ENCODE measurements around the gene ZNF605. TPM values are rescaled to one million over a fixed set of nuclear protein-coding genes. Genes with fewer than 3 reads are reported as not detected.

The ZNF605 gene
- total and polyA plus RNA-seq, 2 of the 4 experiments (the other 2 are of a cell fraction) = 3.6 to 9.9 TPM

DNA sequence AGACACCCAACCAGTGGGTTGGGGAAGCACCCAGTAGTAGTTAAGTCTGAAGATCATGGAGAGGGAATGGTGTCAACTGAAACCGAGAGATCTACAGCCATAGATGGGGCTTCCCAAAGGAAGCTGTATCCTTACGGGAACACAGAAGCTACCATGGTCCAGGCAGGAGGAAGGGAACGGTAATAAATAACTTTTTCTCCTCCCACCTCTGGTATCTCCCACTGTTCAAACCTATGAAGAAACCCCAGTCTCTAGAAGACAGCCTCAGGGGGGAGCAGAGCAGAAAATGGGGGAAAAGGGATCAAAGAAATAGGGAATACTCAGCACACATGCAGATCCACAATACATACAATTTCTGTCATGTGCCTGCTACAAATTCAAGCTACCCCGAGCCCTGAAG lies 33.4 kb downstream of the ZNF605 start:
- H3K27me3 ChIP-seq (ENCODE audit: control insufficient read depth, insufficient read depth, low read length) = no peaks in the 10 kb centered on the region
- no peak overlapping the region for H4K5ac ChIP-seq (ENCODE audit: low read depth, low read length)
- H3K9me1 ChIP-seq (ENCODE audit: insufficient read depth, low read length) = no peaks in the 10 kb centered on the region
- no peak overlapping the region for H3K18ac ChIP-seq (ENCODE audit: low read depth, low read length)
- in situ Hi-C loops (cut with MboI; ENCODE audit: low sequenced_read_pairs) = no loop called here
- no peaks in the 10 kb centered on the region for H4K20me1 ChIP-seq (ENCODE audit: insufficient read depth, low read length)
- DNase-seq = no peak
- H3K4me2 ChIP-seq (ENCODE audit: low read depth, low read length) = no peak overlapping the region
- H2AK5ac ChIP-seq (ENCODE audit: low read depth, low read length) = no peak overlapping the region
- no peak overlapping the region for H3K4me3 ChIP-seq (ENCODE audit: insufficient read depth, low read depth, low read length)
- no peak overlapping the region for H2BK20ac ChIP-seq (ENCODE audit: low read depth, low read length)
- no peak overlapping the region for H3K4ac ChIP-seq (ENCODE audit: low read depth, low read length)
- no peaks in the 10 kb centered on the region for H3K4me1 ChIP-seq (ENCODE audit: control insufficient read depth, insufficient read depth, low read length)
- H2AK9ac ChIP-seq (replicated peaks; ENCODE audit: low read depth, low read length, poor library complexity) = no peak overlapping the region
- no peak overlapping the region for H3K27ac ChIP-seq (ENCODE audit: insufficient read depth, low read length)
- H2BK120ac ChIP-seq (ENCODE audit: low read depth, low read length) = no peak overlapping the region
- no TSS peak for BruUV-seq (replicated peaks)
- no peak overlapping the region for H3K23ac ChIP-seq (ENCODE audit: low read depth, low read length)
- no peak overlapping the region for H2BK15ac ChIP-seq (ENCODE audit: low read depth, low read length)
- no peak overlapping the region for H4K8ac ChIP-seq (ENCODE audit: low read depth in 2 of 2, low read length in 2 of 2)
- ATAC-seq (ENCODE audit: low read depth) = no peak
- no peak for TF ChIP-seq MAFK (IDR thresholded peaks at IDR 0.05; ENCODE audit: low read depth, low read length)
- TF ChIP-seq CHD1 (IDR thresholded peaks at IDR 0.05; ENCODE audit: low read depth, low read length) = no peak
- TF ChIP-seq, protein P1, sequence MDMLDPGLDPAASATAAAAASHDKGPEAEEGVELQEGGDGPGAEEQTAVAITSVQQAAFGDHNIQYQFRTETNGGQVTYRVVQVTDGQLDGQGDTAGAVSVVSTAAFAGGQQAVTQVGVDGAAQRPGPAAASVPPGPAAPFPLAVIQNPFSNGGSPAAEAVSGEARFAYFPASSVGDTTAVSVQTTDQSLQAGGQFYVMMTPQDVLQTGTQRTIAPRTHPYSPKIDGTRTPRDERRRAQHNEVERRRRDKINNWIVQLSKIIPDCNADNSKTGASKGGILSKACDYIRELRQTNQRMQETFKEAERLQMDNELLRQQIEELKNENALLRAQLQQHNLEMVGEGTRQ (IDR thresholded peaks at IDR 0.05; ENCODE audit: low read depth, low read length) = no peak
- TF ChIP-seq RCOR1 (IDR thresholded peaks at IDR 0.05; ENCODE audit: insufficient replicate concordance, low read length) = no peak
- no peak for TF ChIP-seq RAD21 (IDR thresholded peaks at IDR 0.05; ENCODE audit: low read length)
- TF ChIP-seq RFX5 (IDR thresholded peaks at IDR 0.05; ENCODE audit: low read depth, low read length) = no peak
- no peak for TF ChIP-seq FOS (IDR thresholded peaks at IDR 0.05; ENCODE audit: low read depth, low read length)
- TF ChIP-seq NFE2L2 (IDR thresholded peaks at IDR 0.05; ENCODE audit: low read depth, low read length) = no peak
- dilution Hi-C loops (cut with HindIII; ENCODE audit: low sequenced_read_pairs, unreplicated experiment) = no loop called here
- WGBS, 2 experiments (ENCODE audit: extremely low coverage in 2 of 2, insufficient read length in 1 of 2) = 100% methylated on average over 1 of the region's 4 CpGs; no CpG with 5 or more reads in 1 of the 2 experiments
- intact Hi-C loops (cut with micrococcal nuclease) = no loop called here
- no peak overlapping the region for H2AFZ ChIP-seq (replicated peaks; ENCODE audit: low read length, poor library complexity)
- H2BK5ac ChIP-seq (ENCODE audit: low read depth, low read length, poor library complexity, severe bottlenecking) = no peak overlapping the region
- POLR2A ChIA-PET (ENCODE audit: unreplicated experiment) = interaction anchor here (0.5 kb wide), 1 partner anchor 539 kb away, joined by 4 read pairs; no protein-coding TSS in a partner anchor
- CTCF ChIA-PET = no interaction called here
- peaks cover 85% of the 10 kb centered on the region for H3K9me3 ChIP-seq (ENCODE audit: control insufficient read depth, insufficient read depth, low read length)
- no peak overlapping the region for H4K91ac ChIP-seq (ENCODE audit: insufficient read depth, low read depth, low read length)
- peaks cover 12% of the 10 kb centered on the region for H3K36me3 ChIP-seq (ENCODE audit: control insufficient read depth, insufficient read depth, low read length)
- no peak overlapping the region for H3K56ac ChIP-seq (ENCODE audit: extremely low read depth, insufficient read depth, low read length)
- no peak overlapping the region for H3K14ac ChIP-seq (replicated peaks; ENCODE audit: low read depth, low read length)
- no peaks in the 10 kb centered on the region for H3K79me1 ChIP-seq (ENCODE audit: low read depth in 1 of 2, low read length in 2 of 2)
- no peak overlapping the region for H3K9ac ChIP-seq (ENCODE audit: low read depth, low read length)

All from IMR-90 (cell line).